Uterus (tissue), 2 donors: ENCODE data around the gene NUP160.

ENCODE experiments used
- POLR2A ChIP-seq, 2 donors: fragments of 450-650 bp; IDR thresholded peaks; one replicate each; pipeline ENCODE4 v1.6.1; 2016; ENCODE audit warnings: antibody characterized with exemption in 2 of 2, mild to moderate bottlenecking in 1 of 2, moderate library complexity in 1 of 2
- TF ChIP-seq, protein P1 (sequence below), 4 experiments: fragments of 200-600 bp in 2 of 4; fragments of 450-650 bp in 2 of 4; sonication (generic) in 2 of 4; IDR thresholded peaks; one replicate each; pipeline ENCODE4 v1.5.1; 2016 to 2019; ENCODE audit warnings: antibody characterized with exemption in 4 of 4, mild to moderate bottlenecking in 2 of 4, moderate library complexity in 1 of 4

DNA sequence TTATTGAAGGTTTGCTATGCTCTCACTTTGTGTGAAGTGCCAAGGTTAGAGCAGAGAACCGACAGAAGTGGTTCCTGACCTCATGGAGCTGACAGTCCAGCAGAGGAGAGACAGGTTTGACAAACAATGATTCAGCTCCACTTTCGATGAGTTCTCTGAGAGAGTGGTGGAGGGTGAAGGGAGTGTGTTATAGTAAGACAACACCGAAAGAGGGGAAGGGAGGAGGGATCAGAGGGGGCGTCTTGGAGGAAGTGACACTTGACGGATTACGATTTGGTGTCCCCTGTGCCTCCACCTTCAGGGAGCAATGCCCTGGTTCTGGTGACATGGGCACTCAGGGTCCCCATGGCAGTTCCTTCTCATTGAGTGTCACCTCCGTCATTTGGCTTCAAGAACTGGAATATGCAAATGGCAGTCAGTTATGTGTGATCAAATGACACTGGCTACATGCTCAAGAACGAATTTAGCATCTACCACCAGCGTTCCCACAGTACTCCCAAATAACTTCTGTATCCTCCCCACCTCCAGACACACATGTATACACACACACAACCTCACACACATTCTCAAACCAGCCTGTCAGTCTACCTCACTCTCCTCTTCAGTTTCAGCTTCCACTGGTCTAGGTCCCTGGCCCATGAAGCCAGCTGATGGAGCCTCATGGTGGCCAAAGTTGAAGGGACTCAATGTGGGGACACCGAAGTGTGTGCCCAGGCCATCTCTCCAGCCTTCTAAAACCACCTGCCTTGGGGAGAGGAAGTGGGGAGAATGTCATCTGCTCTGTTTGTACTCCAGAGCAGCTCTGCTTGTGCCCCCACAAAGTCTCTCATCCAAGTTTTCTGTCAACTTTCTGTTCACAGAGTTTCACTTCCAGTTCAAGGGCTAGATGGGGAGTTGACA lies 31.4 kb upstream of the NUP160 start:
- TF ChIP-seq POLR2A (IDR thresholded peaks at IDR 0.05), result no peak
- TF ChIP-seq, protein P1, sequence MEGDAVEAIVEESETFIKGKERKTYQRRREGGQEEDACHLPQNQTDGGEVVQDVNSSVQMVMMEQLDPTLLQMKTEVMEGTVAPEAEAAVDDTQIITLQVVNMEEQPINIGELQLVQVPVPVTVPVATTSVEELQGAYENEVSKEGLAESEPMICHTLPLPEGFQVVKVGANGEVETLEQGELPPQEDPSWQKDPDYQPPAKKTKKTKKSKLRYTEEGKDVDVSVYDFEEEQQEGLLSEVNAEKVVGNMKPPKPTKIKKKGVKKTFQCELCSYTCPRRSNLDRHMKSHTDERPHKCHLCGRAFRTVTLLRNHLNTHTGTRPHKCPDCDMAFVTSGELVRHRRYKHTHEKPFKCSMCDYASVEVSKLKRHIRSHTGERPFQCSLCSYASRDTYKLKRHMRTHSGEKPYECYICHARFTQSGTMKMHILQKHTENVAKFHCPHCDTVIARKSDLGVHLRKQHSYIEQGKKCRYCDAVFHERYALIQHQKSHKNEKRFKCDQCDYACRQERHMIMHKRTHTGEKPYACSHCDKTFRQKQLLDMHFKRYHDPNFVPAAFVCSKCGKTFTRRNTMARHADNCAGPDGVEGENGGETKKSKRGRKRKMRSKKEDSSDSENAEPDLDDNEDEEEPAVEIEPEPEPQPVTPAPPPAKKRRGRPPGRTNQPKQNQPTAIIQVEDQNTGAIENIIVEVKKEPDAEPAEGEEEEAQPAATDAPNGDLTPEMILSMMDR (IDR thresholded peaks at IDR 0.05), result no peak
